Mesendoderm (in vitro differentiated cells): ENCODE data around the gene UGT1A1.
"Not testable (repeated sequence)": the region's sequence is repeated elsewhere in the genome, so short reads cannot be mapped to it uniquely, and the experiment has no call there.

ENCODE experiments used
- DNase-seq: peaks from one replicate; pipeline ENCODE4 v3.0.0; 2013
- H2AK5ac ChIP-seq: 2 replicates; pipeline ENCODE4 v1.6.1; 2013; ENCODE audit warnings: low read length, inconsistent platforms
- H2BK120ac ChIP-seq: 2 replicates; pipeline ENCODE4 v1.6.1; 2013; ENCODE audit warnings: low read depth, mild to moderate bottlenecking, low read length, moderate library complexity, mixed read lengths
- H2BK15ac ChIP-seq: replicated peaks from 2 replicates; pipeline ENCODE4 v1.6.1; 2013; ENCODE audit warnings: low read depth, mild to moderate bottlenecking, moderate library complexity
- H2BK5ac ChIP-seq: 2 replicates; pipeline ENCODE4 v1.6.1; 2013; ENCODE audit warnings: low read length, inconsistent platforms
- H3K18ac ChIP-seq: 2 replicates; pipeline ENCODE4 v1.6.1; 2013; ENCODE audit warnings: mild to moderate bottlenecking, low read length, mixed read lengths
- H3K23ac ChIP-seq: one replicate; pipeline ENCODE4 v1.6.1; 2013; ENCODE audit warnings: low read length
- H3K27ac ChIP-seq: 2 replicates; pipeline ENCODE4 v1.5.1; 2013; ENCODE audit warnings: low read depth, mild to moderate bottlenecking, inconsistent platforms, low read length, moderate library complexity
- H3K27me3 ChIP-seq: 2 replicates; pipeline ENCODE4 v1.6.1; 2013; ENCODE audit warnings: low read length, control low read depth, mild to moderate bottlenecking, inconsistent platforms; ENCODE audit not compliant: insufficient read depth, poor library complexity
- H3K36me3 ChIP-seq: 2 replicates; pipeline ENCODE4 v1.6.1; 2013; ENCODE audit warnings: low read length, inconsistent platforms; ENCODE audit not compliant: control insufficient read depth, insufficient read depth
- H3K4ac ChIP-seq: one replicate; pipeline ENCODE4 v1.6.1; 2013; ENCODE audit warnings: low read depth, mild to moderate bottlenecking, low read length, moderate library complexity
- H3K4me1 ChIP-seq: 2 replicates; pipeline ENCODE4 v1.6.1; 2013; ENCODE audit warnings: low read depth, low read length, inconsistent platforms; ENCODE audit not compliant: control insufficient read depth
- H3K4me2 ChIP-seq: 2 replicates; pipeline ENCODE4 v1.6.1; 2013; ENCODE audit warnings: low read length
- H3K4me3 ChIP-seq: 2 replicates; pipeline ENCODE4 v1.5.1; 2013; ENCODE audit warnings: mild to moderate bottlenecking, low read length
- H3K56ac ChIP-seq: one replicate; pipeline ENCODE4 v1.6.1; 2013; ENCODE audit warnings: low read length
- H3K79me1 ChIP-seq: 2 replicates; pipeline ENCODE4 v1.6.1; 2013; ENCODE audit warnings: low read length, inconsistent platforms
- H3K79me2 ChIP-seq: 2 replicates; pipeline ENCODE4 v1.6.1; 2013; ENCODE audit warnings: mild to moderate bottlenecking, low read length; ENCODE audit not compliant: control insufficient read depth, insufficient read depth
- H3K9ac ChIP-seq: 2 replicates; pipeline ENCODE4 v1.6.1; 2013; ENCODE audit warnings: low read length, inconsistent platforms
- H4K5ac ChIP-seq: one replicate; pipeline ENCODE4 v1.6.1; 2013; ENCODE audit warnings: low read length
- H4K8ac ChIP-seq: one replicate; pipeline ENCODE4 v1.6.1; 2013; ENCODE audit warnings: low read depth, mild to moderate bottlenecking, control low read depth, low read length, moderate library complexity
- WGBS: extraction: QIAGEN DNeasy Blood & Tissue Kit; methylation state at CpG from one replicate; pipeline ENCODE4 v1.1.7; 2013; ENCODE audit warnings: low lambda C conversion rate, missing lambda C conversion rate; ENCODE audit not compliant: insufficient coverage; ENCODE audit errors: extremely low coverage; 5-methylcytosine and 5-hydroxymethylcytosine counted together

UGT1A1 gene

GRCh38 chr2:233718552-233718951 lies 41.5 kb upstream of the UGT1A1 start, which contains the start of gene UGT1A4:
TSS of gene UGT1A4 (plus strand) at chr2:233718736. CDS start at chr2:233718821, 85 bp downstream.
- Histone ChIP-seq H3K9ac (no peak within 1 kb of the TSS), H3K4me1 (no peaks in the 10 kb centered on the region), H2BK15ac (no peak within 1 kb of the TSS), H3K36me3 (no peaks in the 10 kb centered on the region), H3K27me3 (no peaks in the 10 kb centered on the region), H4K8ac (no peak within 1 kb of the TSS), H2BK5ac (no peak within 1 kb of the TSS), H3K4me2 (no peak within 1 kb of the TSS), H3K27ac (no peak within 1 kb of the TSS), H3K18ac (no peak within 1 kb of the TSS), H2BK120ac (no peak within 1 kb of the TSS), H3K4ac (no peak within 1 kb of the TSS), H2AK5ac (no peak within 1 kb of the TSS), H3K79me2 (no peaks in the 10 kb centered on the region), H3K56ac (no peak within 1 kb of the TSS), H3K79me1 (no peaks in the 10 kb centered on the region), H3K4me3 (no peak within 1 kb of the TSS), H3K23ac (no peak within 1 kb of the TSS), H4K5ac (no peak within 1 kb of the TSS)
- no peak for DNase-seq
- no CpG with 5 or more reads among the region's 7 CpGs for WGBS

GRCh38 chr2:233728723-233729301 lies 31.3 kb upstream of the UGT1A1 start, which contains the start of gene UGT1A3:
TSS of gene UGT1A3 (plus strand) at chr2:233729042. CDS start at chr2:233729127, 85 bp downstream.
- H3K27ac ChIP-seq = no peak within 1 kb of the TSS
- no peak within 1 kb of the TSS for H2BK120ac ChIP-seq
- H2BK15ac ChIP-seq = no peak within 1 kb of the TSS
- H3K4me1 ChIP-seq = no peaks in the 10 kb centered on the region
- H4K5ac ChIP-seq = no peak within 1 kb of the TSS
- H3K23ac ChIP-seq = no peak within 1 kb of the TSS
- no peak within 1 kb of the TSS for H3K56ac ChIP-seq
- no peak within 1 kb of the TSS for H3K4ac ChIP-seq
- H3K4me2 ChIP-seq = no peak within 1 kb of the TSS
- no peak within 1 kb of the TSS for H2BK5ac ChIP-seq
- H3K9ac ChIP-seq = no peak within 1 kb of the TSS
- H3K79me1 ChIP-seq = no peaks in the 10 kb centered on the region
- no peak within 1 kb of the TSS for H3K18ac ChIP-seq
- H3K27me3 ChIP-seq = no peaks in the 10 kb centered on the region
- no peak within 1 kb of the TSS for H3K4me3 ChIP-seq
- no peaks in the 10 kb centered on the region for H3K79me2 ChIP-seq
- DNase-seq = no peak
- no CpG with 5 or more reads among the region's 8 CpGs for WGBS
- no peak within 1 kb of the TSS for H2AK5ac ChIP-seq
- no peak within 1 kb of the TSS for H4K8ac ChIP-seq
- no peaks in the 10 kb centered on the region for H3K36me3 ChIP-seq

- not testable (repeated sequence) for H2BK120ac ChIP-seq, H2BK5ac ChIP-seq, H3K9ac ChIP-seq, H3K4me1 ChIP-seq, H3K4me3 ChIP-seq, H3K23ac ChIP-seq, H3K36me3 ChIP-seq, H3K79me2 ChIP-seq, H3K79me1 ChIP-seq, H3K4ac ChIP-seq, H3K56ac ChIP-seq, H3K27me3 ChIP-seq, H3K4me2 ChIP-seq, H2BK15ac ChIP-seq, H3K18ac ChIP-seq, DNase-seq, H2AK5ac ChIP-seq, H3K27ac ChIP-seq, H4K8ac ChIP-seq, H4K5ac ChIP-seq
- WGBS = no CpG with 5 or more reads among the region's 14 CpGs
Measured at GRCh38 chr2:233736868-233737653, 23.0 kb upstream of the UGT1A1 start.

- Histone ChIP-seq H3K9ac (no peak overlapping the region), H3K79me2 (no peaks in the 10 kb centered on the region), H2BK15ac (no peak overlapping the region), H4K8ac (no peak overlapping the region), H3K79me1 (no peaks in the 10 kb centered on the region), H3K27me3 (no peaks in the 10 kb centered on the region), H4K5ac (no peak overlapping the region), H3K18ac (no peak overlapping the region), H2AK5ac (no peak overlapping the region), H3K4me2 (no peak overlapping the region), H3K4ac (no peak overlapping the region), H2BK5ac (no peak overlapping the region), H3K36me3 (no peaks in the 10 kb centered on the region), H3K4me1 (no peaks in the 10 kb centered on the region), H3K4me3 (no peak overlapping the region), H2BK120ac (no peak overlapping the region), H3K27ac (no peak overlapping the region), H3K56ac (no peak overlapping the region), H3K23ac (no peak overlapping the region)
- no peak for DNase-seq
- WGBS = no CpG with 5 or more reads among the region's 2 CpGs
Measured at GRCh38 chr2:233740870-233741269, 19.2 kb upstream of the UGT1A1 start.

GRCh38 chr2:233743464-233744259 lies 16.4 kb upstream of the UGT1A1 start:
- Histone ChIP-seq H3K9ac (no peak overlapping the region), H3K23ac (no peak overlapping the region), H2AK5ac (no peak overlapping the region), H3K4me3 (no peak overlapping the region), H3K4me2 (no peak overlapping the region), H2BK120ac (no peak overlapping the region), H3K27me3 (no peaks in the 10 kb centered on the region), H3K79me1 (no peaks in the 10 kb centered on the region), H3K18ac (no peak overlapping the region), H3K4ac (no peak overlapping the region), H3K27ac (no peak overlapping the region), H2BK15ac (no peak overlapping the region), H4K8ac (no peak overlapping the region), H4K5ac (no peak overlapping the region), H3K4me1 (no peaks in the 10 kb centered on the region), H3K79me2 (no peaks in the 10 kb centered on the region), H3K36me3 (no peaks in the 10 kb centered on the region), H2BK5ac (no peak overlapping the region), H3K56ac (no peak overlapping the region)
- WGBS = no CpG with 5 or more reads among the region's 46 CpGs
- no peak for DNase-seq
